Measurements from ENCODE around the gene LUC7L3.
"Not testable (repeated sequence)": the region's sequence is repeated elsewhere in the genome, so short reads cannot be mapped to it uniquely, and the experiment has no call there.

Gene LUC7L3

GRCh38 chr17:50719144-50719923 lies at the start of gene LUC7L3:
Gene LUC7L3, plus strand, starts transcription at chr17:50719603. Its CDS starts 130 bp downstream, at chr17:50719733.
- no peak for DNase-seq (ENCODE audit: low read depth, low spot score)

GRCh38 chr17:50672071-50672470 lies 47.3 kb upstream of the LUC7L3 start:
- no peak for DNase-seq (ENCODE audit: low read depth, low spot score)

GRCh38 chr17:50672831-50673551 lies 46.4 kb upstream of the LUC7L3 start:
- no peak for DNase-seq (ENCODE audit: low read depth, low spot score)

GRCh38 chr17:50675190-50675589 lies 44.2 kb upstream of the LUC7L3 start:
- no peak for DNase-seq (ENCODE audit: low read depth, low spot score)

- no peak for DNase-seq (ENCODE audit: low read depth, low spot score)
These were observed 43.8 kb upstream of the LUC7L3 start for GRCh38 chr17:50675627-50676026.

GRCh38 chr17:50676065-50676975 lies 43.1 kb upstream of the LUC7L3 start:
- DNase-seq (ENCODE audit: low read depth, low spot score) = no peak

GRCh38 chr17:50677851-50678375 lies 41.5 kb upstream of the LUC7L3 start:
- DNase-seq (ENCODE audit: low read depth, low spot score) = no peak

- DNase-seq (ENCODE audit: low read depth, low spot score) = no peak
These were observed 40.3 kb upstream of the LUC7L3 start for GRCh38 chr17:50679008-50679544.

GRCh38 chr17:50680126-50680525 lies 39.3 kb upstream of the LUC7L3 start:
- DNase-seq (ENCODE audit: low read depth, low spot score) = no peak

- DNase-seq (ENCODE audit: low read depth, low spot score) = not testable (repeated sequence)
These were observed 38.7 kb upstream of the LUC7L3 start for GRCh38 chr17:50680543-50681262.

GRCh38 chr17:50681263-50682200 lies 37.9 kb upstream of the LUC7L3 start:
- no peak for DNase-seq (ENCODE audit: low read depth, low spot score)

GRCh38 chr17:50682441-50682840 lies 37.0 kb upstream of the LUC7L3 start:
- DNase-seq (ENCODE audit: low read depth, low spot score) = no peak

- DNase-seq (ENCODE audit: low read depth, low spot score) = no peak
These were observed 36.5 kb upstream of the LUC7L3 start for GRCh38 chr17:50682938-50683337.

- DNase-seq (ENCODE audit: low read depth, low spot score) = no peak
These were observed 35.7 kb upstream of the LUC7L3 start for GRCh38 chr17:50683434-50684287.

GRCh38 chr17:50684288-50684611 lies 35.2 kb upstream of the LUC7L3 start:
- DNase-seq (ENCODE audit: low read depth, low spot score) = no peak

- DNase-seq (ENCODE audit: low read depth, low spot score) = no peak
These were observed 34.6 kb upstream of the LUC7L3 start for GRCh38 chr17:50684612-50685333.

GRCh38 chr17:50685334-50685665 lies 34.1 kb upstream of the LUC7L3 start:
- DNase-seq (ENCODE audit: low read depth, low spot score) = no peak
